ENCODE measurements around the gene CUX1. TPM values are rescaled to one million over a fixed set of nuclear protein-coding genes. Genes with fewer than 3 reads are reported as not detected.

Gene CUX1
- total and polyA plus RNA-seq, 12 donors = 34.5 to 176 (median 145) TPM

DNA sequence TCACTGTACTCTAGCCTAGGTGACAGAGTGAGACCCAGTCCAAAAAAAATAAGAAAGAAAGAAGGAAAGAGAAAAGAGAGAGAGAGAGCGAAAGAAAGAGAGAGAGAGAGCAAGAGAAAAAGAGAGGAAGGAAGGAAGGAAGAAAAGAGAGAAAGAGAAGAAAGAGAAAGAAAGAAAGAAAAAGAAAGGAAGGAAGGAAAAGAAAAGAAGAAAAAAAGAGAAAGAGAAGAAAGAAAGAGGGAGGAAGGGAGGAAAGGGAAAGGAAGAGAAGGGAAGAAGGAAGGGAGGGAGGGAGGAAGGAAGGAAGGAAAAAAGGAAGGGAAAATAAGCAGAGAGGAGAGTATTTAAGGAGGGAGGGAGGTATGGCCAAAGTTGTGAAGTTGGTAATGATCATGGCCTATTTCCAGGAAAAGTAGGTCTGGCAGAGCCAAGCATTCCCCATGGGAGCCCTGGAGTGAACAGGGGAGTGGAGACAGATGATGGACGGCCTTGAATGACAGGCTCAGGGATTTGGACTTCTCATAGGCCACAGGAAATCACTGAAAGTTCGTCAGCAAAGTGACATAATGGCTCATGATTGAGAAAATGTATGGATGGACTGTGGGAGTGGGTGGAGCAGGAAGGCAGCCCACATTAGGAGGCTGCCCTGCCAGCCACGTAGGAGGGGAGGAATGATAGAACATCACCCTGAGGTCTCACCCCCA lies 44.8 kb upstream of the CUX1 start:
- H3K27ac ChIP-seq = no peak overlapping the region
- no peaks in the 10 kb centered on the region for H3K4me1 ChIP-seq
- TF ChIP-seq, protein P1, sequence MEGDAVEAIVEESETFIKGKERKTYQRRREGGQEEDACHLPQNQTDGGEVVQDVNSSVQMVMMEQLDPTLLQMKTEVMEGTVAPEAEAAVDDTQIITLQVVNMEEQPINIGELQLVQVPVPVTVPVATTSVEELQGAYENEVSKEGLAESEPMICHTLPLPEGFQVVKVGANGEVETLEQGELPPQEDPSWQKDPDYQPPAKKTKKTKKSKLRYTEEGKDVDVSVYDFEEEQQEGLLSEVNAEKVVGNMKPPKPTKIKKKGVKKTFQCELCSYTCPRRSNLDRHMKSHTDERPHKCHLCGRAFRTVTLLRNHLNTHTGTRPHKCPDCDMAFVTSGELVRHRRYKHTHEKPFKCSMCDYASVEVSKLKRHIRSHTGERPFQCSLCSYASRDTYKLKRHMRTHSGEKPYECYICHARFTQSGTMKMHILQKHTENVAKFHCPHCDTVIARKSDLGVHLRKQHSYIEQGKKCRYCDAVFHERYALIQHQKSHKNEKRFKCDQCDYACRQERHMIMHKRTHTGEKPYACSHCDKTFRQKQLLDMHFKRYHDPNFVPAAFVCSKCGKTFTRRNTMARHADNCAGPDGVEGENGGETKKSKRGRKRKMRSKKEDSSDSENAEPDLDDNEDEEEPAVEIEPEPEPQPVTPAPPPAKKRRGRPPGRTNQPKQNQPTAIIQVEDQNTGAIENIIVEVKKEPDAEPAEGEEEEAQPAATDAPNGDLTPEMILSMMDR (IDR thresholded peaks at IDR 0.05) = no peak
- no peak for DNase-seq
- H3K9me3 ChIP-seq = no peaks in the 10 kb centered on the region
- ATAC-seq = no peak
- 57 to 62% methylated on average over 4 of the region's 4 CpGs for WGBS, 2 donors
- no peak overlapping the region for H3K4me3 ChIP-seq
- intact Hi-C loops (cut with DNase I) = no loop called here
- H3K27me3 ChIP-seq = peaks cover 0 to 25% (median 6%) of the 10 kb centered on the region in 7 donors
- H3K36me3 ChIP-seq = no peaks in the 10 kb centered on the region

DNA sequence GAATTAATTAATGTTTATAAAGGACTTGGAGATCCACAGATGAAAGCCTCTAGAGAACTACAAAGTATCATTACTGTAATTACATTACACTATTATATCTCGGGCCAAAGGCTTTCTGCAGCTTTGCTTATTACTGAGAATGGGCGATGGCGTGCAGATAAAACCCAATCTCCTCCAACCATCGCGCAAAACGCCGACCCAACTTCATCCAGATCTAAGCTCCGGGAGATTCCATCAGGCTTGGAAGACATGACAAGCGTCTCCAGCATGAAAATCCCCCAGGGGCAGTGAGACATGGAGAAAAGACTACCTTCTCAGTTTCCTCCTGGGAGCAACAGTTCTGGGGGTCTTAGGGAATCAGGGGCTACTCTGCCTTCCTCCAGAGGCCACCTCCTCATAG lies 42.2 kb upstream of the CUX1 start:
- intact Hi-C loops (cut with DNase I) = no loop called here
- peaks cover 0 to 25% (median 6%) of the 10 kb centered on the region in 7 donors for H3K27me3 ChIP-seq
- no peak overlapping the region for H3K27ac ChIP-seq
- no peaks in the 10 kb centered on the region for H3K4me1 ChIP-seq
- DNase-seq (no peak), ATAC-seq (no peak)
- H3K9me3 ChIP-seq = no peaks in the 10 kb centered on the region
- TF ChIP-seq, protein P1 (IDR thresholded peaks at IDR 0.05) = no peak
- no peaks in the 10 kb centered on the region for H3K36me3 ChIP-seq
- 86 to 89% methylated on average over 9 of the region's 9 CpGs for WGBS, 2 donors
- no peak overlapping the region for H3K4me3 ChIP-seq

DNA sequence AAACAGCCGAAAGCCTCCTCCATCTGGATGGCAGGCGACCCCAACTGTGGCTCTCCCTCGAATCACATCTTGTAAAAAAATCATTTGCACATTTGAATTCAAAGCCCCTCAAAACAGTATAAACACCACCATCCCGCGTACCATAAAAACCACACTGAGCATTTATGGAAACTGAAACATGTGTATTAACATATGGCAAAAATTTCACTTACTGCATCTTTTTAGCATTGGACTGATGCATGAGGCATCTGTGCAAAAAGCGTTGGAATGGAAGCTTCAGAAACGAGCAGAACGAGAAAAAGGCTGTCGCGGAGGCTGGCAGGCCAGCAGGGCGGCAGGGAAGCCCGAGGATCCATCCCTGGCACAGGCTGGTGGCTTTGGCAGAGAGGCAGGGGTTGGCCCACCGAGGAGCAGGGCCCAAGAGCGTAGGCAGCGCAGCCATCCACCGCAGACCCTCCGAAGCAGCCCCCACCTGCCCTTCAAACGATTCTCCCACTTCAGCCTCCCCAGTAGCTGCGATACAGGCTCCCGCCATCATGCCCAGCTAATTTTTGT lies 39.3 kb upstream of the CUX1 start:
- H3K27me3 ChIP-seq = peaks cover 0 to 13% (median 0%) of the 10 kb centered on the region in 7 donors
- intact Hi-C loops (cut with DNase I) = no loop called here
- no peak overlapping the region for H3K27ac ChIP-seq
- DNase-seq (no peak), ATAC-seq (no peak)
- 94 to 95% methylated on average over 20 of the region's 20 CpGs for WGBS, 2 donors
- H3K36me3 ChIP-seq = no peaks in the 10 kb centered on the region
- TF ChIP-seq, protein P1 (IDR thresholded peaks at IDR 0.05) = no peak
- peaks cover 0 to 5% (median 0%) of the 10 kb centered on the region in 9 donors for H3K4me1 ChIP-seq
- no peak overlapping the region for H3K4me3 ChIP-seq
- H3K9me3 ChIP-seq = no peaks in the 10 kb centered on the region

DNA sequence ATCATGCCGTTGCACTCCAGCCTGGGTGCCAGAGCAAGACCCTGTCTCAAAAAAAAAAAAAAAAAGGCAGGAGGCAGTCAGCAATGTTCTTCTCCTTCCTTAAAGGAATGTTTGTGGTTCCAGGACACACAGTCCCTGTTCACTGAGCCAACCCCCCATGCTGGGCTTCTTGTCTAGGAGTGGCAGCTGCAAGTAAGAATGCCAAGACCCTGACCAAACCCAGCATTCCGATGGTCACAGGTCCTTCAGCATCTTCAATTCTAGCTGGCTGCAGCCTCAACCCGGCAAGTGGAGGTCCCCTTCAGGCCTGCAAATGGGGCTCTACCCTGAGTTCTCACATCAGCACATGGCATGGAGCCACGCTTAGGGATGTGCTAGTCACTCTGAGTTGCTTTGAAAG lies 38.2 kb upstream of the CUX1 start:
- H3K4me3 ChIP-seq = no peak overlapping the region
- WGBS, 2 donors = 90% methylated on average over 4 of the region's 4 CpGs
- peaks cover 0 to 15% (median 9%) of the 10 kb centered on the region in 9 donors for H3K4me1 ChIP-seq
- no peaks in the 10 kb centered on the region for H3K36me3 ChIP-seq
- TF ChIP-seq, protein P1 (IDR thresholded peaks at IDR 0.05) = no peak
- intact Hi-C loops (cut with DNase I) = no loop called here
- peaks cover 0 to 9% (median 0%) of the 10 kb centered on the region in 7 donors for H3K27me3 ChIP-seq
- no peaks in the 10 kb centered on the region for H3K9me3 ChIP-seq
- no peak for ATAC-seq
- no peak for DNase-seq
- H3K27ac ChIP-seq = no peak overlapping the region

All from heart right ventricle (tissue), 16 donors.